GM23338 (cell line): Measurements from ENCODE around the gene HTR3B. TPM values are rescaled to one million over a fixed set of nuclear protein-coding genes. Genes with fewer than 3 reads are reported as not detected.
A peak's percentile ranks its signal among the peaks of the same experiment; 100 is the strongest.

ENCODE experiments used
- ATAC-seq: fragments of 200-7000 bp; cut with Tn5 transposase; 3 replicates; pipeline ENCODE4 v1.9.1; 2020
- DNase-seq: peaks from one replicate; pipeline ENCODE4 v3.0.0-alpha.2; 2015; ENCODE audit warnings: low spot score
- H2AFZ ChIP-seq: fragments of 200-600 bp; sonication (generic); 2 replicates; pipeline ENCODE4 v1.8.0; 2016; ENCODE audit warnings: antibody characterized with exemption, mild to moderate bottlenecking, moderate library complexity
- H3F3A ChIP-seq: fragments of 200-600 bp; sonication (generic); replicated peaks from 2 replicates; pipeline ENCODE4 v1.8.0; 2017; ENCODE audit warnings: antibody characterized with exemption, mixed run types, low read depth
- H3K27ac ChIP-seq: fragments of 200-600 bp; sonication (generic); 2 replicates; pipeline ENCODE4 v1.6.1; 2016; ENCODE audit warnings: low read depth
- H3K27me3 ChIP-seq: fragments of 200-600 bp; sonication (generic); 2 replicates; pipeline ENCODE4 v1.8.0; 2016; ENCODE audit warnings: mild to moderate bottlenecking, mixed run types, moderate library complexity; ENCODE audit not compliant: insufficient read depth
- H3K36me3 ChIP-seq: fragments of 200-600 bp; sonication (generic); 2 replicates; pipeline ENCODE4 v1.8.0; 2016; ENCODE audit warnings: mild to moderate bottlenecking; ENCODE audit not compliant: insufficient read depth
- H3K4me1 ChIP-seq: fragments of 200-600 bp; sonication (generic); 2 replicates; pipeline ENCODE4 v1.8.0; 2016; ENCODE audit warnings: mild to moderate bottlenecking, moderate library complexity; ENCODE audit not compliant: insufficient read depth
- H3K4me2 ChIP-seq: fragments of 200-600 bp; sonication (generic); 2 replicates; pipeline ENCODE4 v1.7.1; 2017; ENCODE audit warnings: mixed run types
- H3K4me3 ChIP-seq: fragments of 200-600 bp; sonication (generic); 2 replicates; pipeline ENCODE4 v1.6.1; 2016; ENCODE audit warnings: mixed run types
- H3K79me2 ChIP-seq: fragments of 200-600 bp; sonication (generic); replicated peaks from 2 replicates; pipeline ENCODE4 v1.8.0; 2017; ENCODE audit warnings: mild to moderate bottlenecking; ENCODE audit not compliant: insufficient read depth
- H3K9me2 ChIP-seq: fragments of 200-600 bp; sonication (generic); 2 replicates; pipeline ENCODE4 v1.8.0; 2017; ENCODE audit not compliant: insufficient read depth
- H4K20me1 ChIP-seq: fragments of 200-600 bp; sonication (generic); replicated peaks from 2 replicates; pipeline ENCODE4 v1.8.0; 2017; ENCODE audit warnings: mild to moderate bottlenecking; ENCODE audit not compliant: insufficient read depth
- H3K27ac Mint-ChIP-seq: 2 replicates; pipeline ENCODE4 v1.8.0; 2020; ENCODE audit warnings: inconsistent platforms, mild to moderate bottlenecking, moderate library complexity, mixed read lengths
- H3K27me3 Mint-ChIP-seq: 3 replicates; pipeline ENCODE4 v1.8.0; 2022; ENCODE audit warnings: low read depth, mild to moderate bottlenecking, moderate library complexity, mixed read lengths, inconsistent platforms; ENCODE audit not compliant: insufficient read depth, poor library complexity
- H3K36me3 Mint-ChIP-seq: 3 replicates; pipeline ENCODE4 v1.8.0; 2021; ENCODE audit warnings: low read depth, mild to moderate bottlenecking, inconsistent platforms, moderate library complexity, mixed read lengths
- H3K4me1 Mint-ChIP-seq: 3 replicates; pipeline ENCODE4 v1.8.0; 2020; ENCODE audit warnings: mild to moderate bottlenecking, inconsistent platforms, mixed read lengths
- H3K4me3 Mint-ChIP-seq: 3 replicates; pipeline ENCODE4 v1.8.0; 2021; ENCODE audit warnings: moderate library complexity, mild to moderate bottlenecking, inconsistent platforms, mixed read lengths
- H3K9me3 Mint-ChIP-seq: 3 replicates; pipeline ENCODE4 v1.8.0; 2020; ENCODE audit warnings: moderate library complexity, mild to moderate bottlenecking, inconsistent platforms, mixed read lengths
- CREB1 ChIP-seq: fragments of 250-450 bp; sonication (Bioruptor Pico); IDR thresholded peaks from 2 replicates; pipeline ENCODE4 v1.5.0; 2020; ENCODE audit warnings: low read depth, mild to moderate bottlenecking, moderate library complexity
- EZH2 ChIP-seq: fragments of 200-600 bp; sonication (generic); IDR thresholded peaks from one replicate; pipeline ENCODE4 v1.8.0; 2017; ENCODE audit warnings: antibody characterized with exemption, mild to moderate bottlenecking, low read depth; ENCODE audit not compliant: unreplicated experiment
- EZH2phosphoT487 ChIP-seq: fragments of 200-600 bp; sonication (generic); IDR thresholded peaks from one replicate; pipeline ENCODE4 v1.8.1; 2018; ENCODE audit warnings: antibody characterized with exemption; ENCODE audit not compliant: unreplicated experiment
- NANOG ChIP-seq: IDR thresholded peaks from 2 replicates; pipeline ENCODE4 v1.6.1; 2016; ENCODE audit warnings: antibody characterized with exemption, borderline replicate concordance
- POLR2AphosphoS5 ChIP-seq: IDR thresholded peaks from 2 replicates; pipeline ENCODE4 v1.6.1; 2016; ENCODE audit warnings: antibody characterized with exemption, low read depth
- STAT1 ChIP-seq: IDR thresholded peaks from one replicate; pipeline ENCODE4 v1.6.1; 2016; ENCODE audit warnings: antibody characterized with exemption; ENCODE audit not compliant: unreplicated experiment
- ZNF114 ChIP-seq: fragments of 250-450 bp; sonication (Bioruptor Pico); IDR thresholded peaks from 2 replicates; pipeline ENCODE4 v1.5.0; 2020; ENCODE audit warnings: mild to moderate bottlenecking, moderate library complexity
- ZNF331 ChIP-seq: fragments of 250-450 bp; sonication (Bioruptor Pico); IDR thresholded peaks from 2 replicates; pipeline ENCODE4 v1.5.0; 2020; ENCODE audit warnings: low read depth, mild to moderate bottlenecking, moderate library complexity
- polyA plus RNA-seq: library from polyadenylated mRNA; unstranded; fragments of >200 nt; fragmentation: Nextera tagmentation; extraction: Ambion mirVana; gene quantifications from 2 replicates; pipeline ENCODE4 v1.2.1, GENCODE V29; 2016
- total RNA-seq: library from RNA; depleted of rRNA; stranded (reverse); fragments of >200 nt; shearing (Covaris generic); gene quantifications from 2 replicates; pipeline ENCODE4 v1.2.3, GENCODE V29; 2014
- TF ChIP-seq, protein P1 (sequence below): fragments of 250-450 bp; sonication (Bioruptor Pico); IDR thresholded peaks from 2 replicates; pipeline ENCODE4 v1.5.0; 2020; ENCODE audit warnings: mild to moderate bottlenecking, moderate library complexity
- TF ChIP-seq, protein P2 (sequence below): IDR thresholded peaks from one replicate; pipeline ENCODE4 v1.6.1; 2018; ENCODE audit warnings: antibody characterized with exemption; ENCODE audit not compliant: unreplicated experiment
- TF ChIP-seq, protein P3 (sequence below): IDR thresholded peaks from 2 replicates; pipeline ENCODE4 v1.6.1; 2016; ENCODE audit warnings: antibody characterized with exemption
- TF ChIP-seq, protein P4 (sequence below), 2 experiments: fragments of 200-600 bp in 1 of 2; sonication (generic) in 1 of 2; conservative IDR thresholded peaks; 2 replicates each; pipeline versions ENCODE4 v1.5.1 to v1.6.1; 2016 to 2017; ENCODE audit warnings: antibody characterized with exemption in 2 of 2, low read depth in 2 of 2, mild to moderate bottlenecking in 2 of 2, moderate library complexity in 1 of 2

HTR3B gene
- total and polyA plus RNA-seq, 2 experiments from 2014 or later: not detected

DNA sequence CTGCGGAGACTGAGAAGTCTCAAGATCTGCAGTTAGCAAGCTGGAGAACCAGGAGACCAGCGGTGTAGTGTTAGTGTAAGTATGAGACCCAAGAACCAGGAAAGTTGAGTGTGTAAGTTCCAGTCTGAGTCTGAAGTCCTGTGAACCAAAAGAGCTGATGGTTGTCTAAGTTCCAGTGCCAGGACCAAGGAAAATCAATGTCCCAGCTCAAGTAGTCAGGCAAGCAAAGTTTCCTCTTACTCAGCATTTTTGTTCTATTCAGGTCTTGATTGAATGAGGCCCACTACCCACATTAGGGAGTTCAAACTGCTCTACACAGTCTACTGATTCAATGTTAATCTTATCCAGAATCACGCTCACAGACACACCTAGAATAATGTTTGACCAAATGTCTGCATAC is 40.2 kb upstream of the HTR3B start:
- peaks cover 46% of the 10 kb centered on the region for H3K4me1 Mint-ChIP-seq
- peaks cover 59% of the 10 kb centered on the region for H3K36me3 Mint-ChIP-seq
- DNase-seq (no peak), ATAC-seq (no peak)
- peak overlapping the region; percentile 79 for H3K27ac Mint-ChIP-seq
- TF ChIP-seq STAT1 (no peak), EZH2 (no peak), ZNF114 (CRISPR knock-in tag) (no peak), CREB1 (CRISPR knock-in tag) (no peak), NANOG (no peak), EZH2phosphoT487 (no peak), POLR2AphosphoS5 (no peak), ZNF331 (CRISPR knock-in tag) (no peak)
- TF ChIP-seq, protein P1, sequence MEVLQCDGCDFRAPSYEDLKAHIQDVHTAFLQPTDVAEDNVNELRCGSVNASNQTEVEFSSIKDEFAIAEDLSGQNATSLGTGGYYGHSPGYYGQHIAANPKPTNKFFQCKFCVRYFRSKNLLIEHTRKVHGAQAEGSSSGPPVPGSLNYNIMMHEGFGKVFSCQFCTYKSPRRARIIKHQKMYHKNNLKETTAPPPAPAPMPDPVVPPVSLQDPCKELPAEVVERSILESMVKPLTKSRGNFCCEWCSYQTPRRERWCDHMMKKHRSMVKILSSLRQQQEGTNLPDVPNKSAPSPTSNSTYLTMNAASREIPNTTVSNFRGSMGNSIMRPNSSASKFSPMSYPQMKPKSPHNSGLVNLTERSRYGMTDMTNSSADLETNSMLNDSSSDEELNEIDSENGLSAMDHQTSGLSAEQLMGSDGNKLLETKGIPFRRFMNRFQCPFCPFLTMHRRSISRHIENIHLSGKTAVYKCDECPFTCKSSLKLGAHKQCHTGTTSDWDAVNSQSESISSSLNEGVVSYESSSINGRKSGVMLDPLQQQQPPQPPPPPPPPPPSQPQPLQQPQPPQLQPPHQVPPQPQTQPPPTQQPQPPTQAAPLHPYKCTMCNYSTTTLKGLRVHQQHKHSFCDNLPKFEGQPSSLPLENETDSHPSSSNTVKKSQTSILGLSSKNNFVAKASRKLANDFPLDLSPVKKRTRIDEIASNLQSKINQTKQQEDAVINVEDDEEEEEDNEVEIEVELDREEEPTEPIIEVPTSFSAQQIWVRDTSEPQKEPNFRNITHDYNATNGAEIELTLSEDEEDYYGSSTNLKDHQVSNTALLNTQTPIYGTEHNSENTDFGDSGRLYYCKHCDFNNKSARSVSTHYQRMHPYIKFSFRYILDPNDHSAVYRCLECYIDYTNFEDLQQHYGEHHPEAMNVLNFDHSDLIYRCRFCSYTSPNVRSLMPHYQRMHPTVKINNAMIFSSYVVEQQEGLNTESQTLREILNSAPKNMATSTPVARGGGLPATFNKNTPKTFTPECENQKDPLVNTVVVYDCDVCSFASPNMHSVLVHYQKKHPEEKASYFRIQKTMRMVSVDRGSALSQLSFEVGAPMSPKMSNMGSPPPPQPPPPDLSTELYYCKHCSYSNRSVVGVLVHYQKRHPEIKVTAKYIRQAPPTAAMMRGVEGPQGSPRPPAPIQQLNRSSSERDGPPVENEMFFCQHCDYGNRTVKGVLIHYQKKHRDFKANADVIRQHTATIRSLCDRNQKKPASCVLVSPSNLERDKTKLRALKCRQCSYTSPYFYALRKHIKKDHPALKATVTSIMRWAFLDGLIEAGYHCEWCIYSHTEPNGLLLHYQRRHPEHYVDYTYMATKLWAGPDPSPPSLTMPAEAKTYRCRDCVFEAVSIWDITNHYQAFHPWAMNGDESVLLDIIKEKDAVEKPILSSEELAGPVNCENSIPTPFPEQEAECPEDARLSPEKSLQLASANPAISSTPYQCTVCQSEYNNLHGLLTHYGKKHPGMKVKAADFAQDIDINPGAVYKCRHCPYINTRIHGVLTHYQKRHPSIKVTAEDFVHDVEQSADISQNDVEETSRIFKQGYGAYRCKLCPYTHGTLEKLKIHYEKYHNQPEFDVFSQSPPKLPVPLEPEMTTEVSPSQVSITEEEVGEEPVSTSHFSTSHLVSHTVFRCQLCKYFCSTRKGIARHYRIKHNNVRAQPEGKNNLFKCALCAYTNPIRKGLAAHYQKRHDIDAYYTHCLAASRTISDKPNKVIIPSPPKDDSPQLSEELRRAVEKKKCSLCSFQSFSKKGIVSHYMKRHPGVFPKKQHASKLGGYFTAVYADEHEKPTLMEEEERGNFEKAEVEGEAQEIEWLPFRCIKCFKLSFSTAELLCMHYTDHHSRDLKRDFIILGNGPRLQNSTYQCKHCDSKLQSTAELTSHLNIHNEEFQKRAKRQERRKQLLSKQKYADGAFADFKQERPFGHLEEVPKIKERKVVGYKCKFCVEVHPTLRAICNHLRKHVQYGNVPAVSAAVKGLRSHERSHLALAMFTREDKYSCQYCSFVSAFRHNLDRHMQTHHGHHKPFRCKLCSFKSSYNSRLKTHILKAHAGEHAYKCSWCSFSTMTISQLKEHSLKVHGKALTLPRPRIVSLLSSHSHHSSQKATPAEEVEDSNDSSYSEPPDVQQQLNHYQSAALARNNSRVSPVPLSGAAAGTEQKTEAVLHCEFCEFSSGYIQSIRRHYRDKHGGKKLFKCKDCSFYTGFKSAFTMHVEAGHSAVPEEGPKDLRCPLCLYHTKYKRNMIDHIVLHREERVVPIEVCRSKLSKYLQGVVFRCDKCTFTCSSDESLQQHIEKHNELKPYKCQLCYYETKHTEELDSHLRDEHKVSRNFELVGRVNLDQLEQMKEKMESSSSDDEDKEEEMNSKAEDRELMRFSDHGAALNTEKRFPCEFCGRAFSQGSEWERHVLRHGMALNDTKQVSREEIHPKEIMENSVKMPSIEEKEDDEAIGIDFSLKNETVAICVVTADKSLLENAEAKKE: no peak
- TF ChIP-seq, protein P2, sequence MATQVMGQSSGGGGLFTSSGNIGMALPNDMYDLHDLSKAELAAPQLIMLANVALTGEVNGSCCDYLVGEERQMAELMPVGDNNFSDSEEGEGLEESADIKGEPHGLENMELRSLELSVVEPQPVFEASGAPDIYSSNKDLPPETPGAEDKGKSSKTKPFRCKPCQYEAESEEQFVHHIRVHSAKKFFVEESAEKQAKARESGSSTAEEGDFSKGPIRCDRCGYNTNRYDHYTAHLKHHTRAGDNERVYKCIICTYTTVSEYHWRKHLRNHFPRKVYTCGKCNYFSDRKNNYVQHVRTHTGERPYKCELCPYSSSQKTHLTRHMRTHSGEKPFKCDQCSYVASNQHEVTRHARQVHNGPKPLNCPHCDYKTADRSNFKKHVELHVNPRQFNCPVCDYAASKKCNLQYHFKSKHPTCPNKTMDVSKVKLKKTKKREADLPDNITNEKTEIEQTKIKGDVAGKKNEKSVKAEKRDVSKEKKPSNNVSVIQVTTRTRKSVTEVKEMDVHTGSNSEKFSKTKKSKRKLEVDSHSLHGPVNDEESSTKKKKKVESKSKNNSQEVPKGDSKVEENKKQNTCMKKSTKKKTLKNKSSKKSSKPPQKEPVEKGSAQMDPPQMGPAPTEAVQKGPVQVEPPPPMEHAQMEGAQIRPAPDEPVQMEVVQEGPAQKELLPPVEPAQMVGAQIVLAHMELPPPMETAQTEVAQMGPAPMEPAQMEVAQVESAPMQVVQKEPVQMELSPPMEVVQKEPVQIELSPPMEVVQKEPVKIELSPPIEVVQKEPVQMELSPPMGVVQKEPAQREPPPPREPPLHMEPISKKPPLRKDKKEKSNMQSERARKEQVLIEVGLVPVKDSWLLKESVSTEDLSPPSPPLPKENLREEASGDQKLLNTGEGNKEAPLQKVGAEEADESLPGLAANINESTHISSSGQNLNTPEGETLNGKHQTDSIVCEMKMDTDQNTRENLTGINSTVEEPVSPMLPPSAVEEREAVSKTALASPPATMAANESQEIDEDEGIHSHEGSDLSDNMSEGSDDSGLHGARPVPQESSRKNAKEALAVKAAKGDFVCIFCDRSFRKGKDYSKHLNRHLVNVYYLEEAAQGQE: no peak
- TF ChIP-seq, protein P3, sequence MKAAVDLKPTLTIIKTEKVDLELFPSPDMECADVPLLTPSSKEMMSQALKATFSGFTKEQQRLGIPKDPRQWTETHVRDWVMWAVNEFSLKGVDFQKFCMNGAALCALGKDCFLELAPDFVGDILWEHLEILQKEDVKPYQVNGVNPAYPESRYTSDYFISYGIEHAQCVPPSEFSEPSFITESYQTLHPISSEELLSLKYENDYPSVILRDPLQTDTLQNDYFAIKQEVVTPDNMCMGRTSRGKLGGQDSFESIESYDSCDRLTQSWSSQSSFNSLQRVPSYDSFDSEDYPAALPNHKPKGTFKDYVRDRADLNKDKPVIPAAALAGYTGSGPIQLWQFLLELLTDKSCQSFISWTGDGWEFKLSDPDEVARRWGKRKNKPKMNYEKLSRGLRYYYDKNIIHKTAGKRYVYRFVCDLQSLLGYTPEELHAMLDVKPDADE: no peak
- TF ChIP-seq, protein P4, sequence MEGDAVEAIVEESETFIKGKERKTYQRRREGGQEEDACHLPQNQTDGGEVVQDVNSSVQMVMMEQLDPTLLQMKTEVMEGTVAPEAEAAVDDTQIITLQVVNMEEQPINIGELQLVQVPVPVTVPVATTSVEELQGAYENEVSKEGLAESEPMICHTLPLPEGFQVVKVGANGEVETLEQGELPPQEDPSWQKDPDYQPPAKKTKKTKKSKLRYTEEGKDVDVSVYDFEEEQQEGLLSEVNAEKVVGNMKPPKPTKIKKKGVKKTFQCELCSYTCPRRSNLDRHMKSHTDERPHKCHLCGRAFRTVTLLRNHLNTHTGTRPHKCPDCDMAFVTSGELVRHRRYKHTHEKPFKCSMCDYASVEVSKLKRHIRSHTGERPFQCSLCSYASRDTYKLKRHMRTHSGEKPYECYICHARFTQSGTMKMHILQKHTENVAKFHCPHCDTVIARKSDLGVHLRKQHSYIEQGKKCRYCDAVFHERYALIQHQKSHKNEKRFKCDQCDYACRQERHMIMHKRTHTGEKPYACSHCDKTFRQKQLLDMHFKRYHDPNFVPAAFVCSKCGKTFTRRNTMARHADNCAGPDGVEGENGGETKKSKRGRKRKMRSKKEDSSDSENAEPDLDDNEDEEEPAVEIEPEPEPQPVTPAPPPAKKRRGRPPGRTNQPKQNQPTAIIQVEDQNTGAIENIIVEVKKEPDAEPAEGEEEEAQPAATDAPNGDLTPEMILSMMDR (conservative IDR thresholded peaks at IDR 0.05; ENCODE audit: low read depth in 2 of 2): no peak
- no peak overlapping the region for H2AFZ ChIP-seq
- no peak overlapping the region for H3K4me3 Mint-ChIP-seq
- no peak overlapping the region for H3K4me2 ChIP-seq
- H3K4me1 ChIP-seq: peaks cover 60% of the 10 kb centered on the region
- peaks cover 39% of the 10 kb centered on the region for H4K20me1 ChIP-seq
- H3K36me3 ChIP-seq: peaks cover 6% of the 10 kb centered on the region; the same call in 1 of the 2 replicates
- H3K27me3 ChIP-seq: no peaks in the 10 kb centered on the region
- H3F3A ChIP-seq: 0 out of 2 replicates have a peak, but pooled peaks cover 10% of the 10 kb centered on the region
- peaks cover 98% of the 10 kb centered on the region for H3K79me2 ChIP-seq
- H3K4me3 ChIP-seq: no peak overlapping the region
- no peaks in the 10 kb centered on the region for H3K9me2 ChIP-seq
- no peaks in the 10 kb centered on the region for H3K9me3 Mint-ChIP-seq
- peaks cover 5% of the 10 kb centered on the region for H3K27me3 Mint-ChIP-seq
- peak overlapping the region; percentile 98 for H3K27ac ChIP-seq
